SH-SY5Y (cell line): ENCODE data around the gene LONP1.

Source experiments
- GATA2 ChIP-seq: IDR thresholded peaks from 2 replicates; pipeline ENCODE4 v1.6.1; 2011; ENCODE audit warnings: mild to moderate bottlenecking, low read depth, low read length
- GATA3 ChIP-seq: IDR thresholded peaks from 2 replicates; pipeline ENCODE4 v1.6.1; 2011; ENCODE audit warnings: low read depth, mild to moderate bottlenecking, low read length, moderate library complexity

DNA sequence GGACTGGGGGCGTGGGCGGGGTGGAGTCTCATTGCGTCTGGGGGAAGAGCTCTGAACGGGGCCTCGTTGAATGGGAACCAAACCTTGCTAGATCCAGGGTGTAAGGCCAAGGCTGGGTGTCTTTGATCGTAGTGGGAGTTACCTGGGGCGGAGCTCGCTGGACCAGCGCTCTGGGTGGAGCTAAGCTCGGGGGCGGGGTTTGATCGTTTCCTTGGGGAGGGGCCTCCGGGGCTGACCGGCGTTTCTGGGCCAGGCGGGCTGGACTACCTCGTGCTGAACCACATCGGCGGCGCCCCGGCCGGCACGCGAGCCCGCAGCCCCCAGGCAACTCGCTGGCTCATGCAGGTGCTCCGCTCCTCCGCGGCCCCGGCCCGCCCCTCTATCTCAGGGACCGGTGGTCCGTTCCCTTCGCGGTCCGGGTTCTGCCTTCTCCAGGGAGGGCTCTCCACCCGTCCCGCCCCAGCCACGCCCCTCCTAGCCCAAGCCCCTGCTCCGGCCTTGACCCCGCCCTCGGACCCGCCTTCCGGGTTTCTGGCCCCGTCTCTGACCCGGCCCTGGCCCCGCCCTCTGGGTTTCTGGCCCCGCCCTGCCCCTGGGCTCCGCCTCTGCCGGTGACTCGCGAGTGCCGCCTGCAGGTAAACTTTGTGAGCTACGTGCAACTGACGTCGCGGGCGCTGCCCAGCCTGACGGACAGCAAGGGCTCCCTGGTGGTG lies 33.1 kb downstream of the LONP1 start:
- TF ChIP-seq GATA3 (no peak), GATA2 (no peak)
